GM19397 (cell line): ENCODE data around the gene INPP5E.
"Not testable (repeated sequence)": the region's sequence is repeated elsewhere in the genome, so short reads cannot be mapped to it uniquely, and the experiment has no call there.

Experiments
- ATAC-seq: cut with Tn5 transposase; IDR thresholded peaks from one replicate; pipeline ENCODE4 v1.9.1; 2021; ENCODE audit warnings: mild to moderate bottlenecking, moderate library complexity; ENCODE audit not compliant: unreplicated experiment

The INPP5E gene

DNA sequence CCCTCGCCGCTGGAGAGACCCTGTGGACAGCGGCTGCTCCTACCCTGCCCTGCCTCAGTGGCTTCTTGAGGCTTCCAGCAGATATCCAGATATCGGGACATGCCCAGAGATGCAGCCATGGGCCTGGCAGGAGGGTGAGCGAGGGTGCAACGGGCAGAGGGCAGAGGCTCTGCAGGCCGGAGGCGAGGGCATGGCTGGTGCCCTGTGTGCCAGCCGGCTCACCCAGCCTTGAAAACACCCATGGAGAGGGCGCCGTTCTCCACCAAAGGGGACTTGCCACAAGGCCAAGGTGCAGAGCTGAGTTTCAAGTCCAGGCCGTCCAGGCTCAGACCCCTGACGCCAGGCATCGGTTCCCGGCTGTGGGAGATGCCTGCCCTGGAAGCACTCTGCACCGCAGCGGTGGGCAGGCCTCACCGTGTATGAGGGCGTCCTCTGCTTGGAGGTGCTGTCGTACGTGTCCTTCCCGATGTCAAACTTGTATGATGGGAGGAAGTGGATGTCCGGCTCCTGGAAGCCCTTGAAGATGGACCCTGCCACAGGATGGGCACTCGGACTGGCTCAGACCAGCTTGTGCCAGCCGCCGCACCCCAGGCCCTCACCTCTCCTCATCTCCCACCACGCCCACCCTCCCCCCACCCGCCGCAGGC is 8.9 kb downstream of the INPP5E start:
- no peak for ATAC-seq

DNA sequence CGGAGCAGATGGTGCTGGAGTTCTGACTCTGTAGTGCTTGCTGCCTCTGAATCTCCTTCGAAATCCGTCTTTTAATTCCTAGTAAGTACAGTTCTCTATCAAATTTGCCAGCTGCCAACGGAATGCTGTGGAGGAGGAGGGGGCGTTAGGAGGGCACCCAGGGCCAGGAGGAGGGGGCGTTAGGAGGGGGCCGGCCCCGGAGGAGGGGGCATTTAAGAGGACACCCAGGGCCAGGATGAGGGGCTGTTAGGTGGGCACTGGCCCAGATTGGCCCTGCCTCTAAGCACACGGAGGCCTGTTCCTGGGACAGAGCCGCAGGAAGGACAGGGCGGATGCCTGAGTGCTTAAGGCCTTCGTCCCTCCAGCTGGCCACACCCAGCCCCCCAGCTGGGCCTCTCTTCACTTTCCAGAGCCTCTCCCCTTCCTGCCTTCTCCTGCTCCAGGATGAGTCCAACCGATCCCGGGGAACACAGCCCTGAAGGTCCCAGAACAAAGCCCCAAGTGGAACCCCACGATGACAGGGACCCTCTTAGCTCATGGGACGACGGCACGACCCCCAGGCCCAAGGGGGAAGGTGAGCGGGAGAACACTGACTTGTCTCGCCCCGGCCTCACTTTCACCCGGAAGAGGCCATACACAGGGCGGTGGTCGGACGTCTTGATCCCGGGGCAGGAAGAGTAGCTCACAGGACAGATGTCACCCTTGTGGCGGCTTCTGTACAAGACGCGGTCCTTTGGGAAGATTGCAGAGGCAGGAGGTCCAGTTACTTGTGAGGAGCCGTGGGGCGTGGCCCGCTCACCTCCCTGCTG is 9.8 kb downstream of the INPP5E start:
- no peak for ATAC-seq

DNA sequence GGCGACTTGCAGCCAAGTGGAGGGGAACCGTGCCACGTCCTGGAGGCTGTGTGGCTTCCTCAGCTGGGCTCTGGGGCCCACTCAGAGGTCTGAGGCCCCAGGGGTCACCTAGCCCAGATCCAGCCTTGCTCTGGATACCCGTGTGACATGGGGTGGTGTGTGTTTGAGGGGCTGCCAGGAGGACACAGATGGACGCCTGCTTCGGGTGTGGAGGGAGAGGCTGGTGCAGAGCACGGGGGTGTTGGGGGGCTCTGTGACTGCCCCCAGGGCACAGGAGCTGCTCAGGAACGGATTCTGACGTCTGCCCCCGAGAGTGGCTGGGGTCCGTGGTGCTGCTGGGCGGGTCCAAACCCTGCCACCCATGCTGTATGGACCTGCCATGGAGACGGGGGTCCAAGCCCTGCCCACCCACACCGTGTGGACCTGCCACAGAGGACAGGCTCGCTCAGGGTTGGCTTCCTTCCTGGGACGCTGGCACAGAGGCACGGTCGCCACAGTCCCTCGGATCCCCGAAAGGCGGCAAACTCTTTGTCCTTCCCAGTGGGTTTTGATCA is 10.5 kb downstream of the INPP5E start:
- no peak for ATAC-seq

DNA sequence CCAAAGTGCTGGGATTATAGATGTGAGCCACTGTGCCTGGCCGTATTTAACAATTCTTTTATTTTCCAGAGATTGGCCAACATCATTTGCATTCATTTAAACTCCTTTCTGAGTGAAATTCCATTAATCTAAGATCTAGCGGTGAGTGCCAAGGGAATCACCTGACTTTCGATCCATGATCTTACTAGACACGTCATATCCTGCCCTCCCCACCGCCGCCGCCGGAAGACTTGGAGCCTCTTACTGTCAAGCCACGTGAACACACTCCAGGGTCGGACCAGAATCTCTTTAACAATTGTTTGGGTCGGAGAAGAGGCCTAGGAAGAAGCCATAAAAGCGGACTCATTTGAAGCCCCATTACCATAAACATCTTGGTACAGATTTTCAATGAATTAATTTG is 12.9 kb downstream of the INPP5E start:
- ATAC-seq: no peak

DNA sequence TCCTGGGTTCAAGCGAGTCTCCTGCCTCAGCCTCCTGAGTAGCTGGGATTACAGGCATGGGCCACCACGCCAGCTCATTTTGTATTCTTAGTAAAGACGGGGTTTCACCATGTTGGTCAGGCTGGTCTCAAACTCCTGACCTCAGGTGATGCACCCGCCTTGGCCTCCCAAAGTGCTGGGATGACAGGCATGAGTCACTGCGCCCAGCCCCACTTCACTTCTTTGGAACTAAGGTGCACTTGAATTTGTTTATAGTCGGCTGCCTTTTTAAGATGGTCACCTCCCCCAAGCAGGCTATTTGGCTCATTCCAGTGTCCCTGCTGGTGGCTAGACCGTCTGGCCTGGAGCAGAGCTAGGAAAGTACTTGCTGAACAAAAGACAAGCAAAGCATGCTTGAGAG is 14.3 kb downstream of the INPP5E start:
- ATAC-seq: not testable (repeated sequence)

DNA sequence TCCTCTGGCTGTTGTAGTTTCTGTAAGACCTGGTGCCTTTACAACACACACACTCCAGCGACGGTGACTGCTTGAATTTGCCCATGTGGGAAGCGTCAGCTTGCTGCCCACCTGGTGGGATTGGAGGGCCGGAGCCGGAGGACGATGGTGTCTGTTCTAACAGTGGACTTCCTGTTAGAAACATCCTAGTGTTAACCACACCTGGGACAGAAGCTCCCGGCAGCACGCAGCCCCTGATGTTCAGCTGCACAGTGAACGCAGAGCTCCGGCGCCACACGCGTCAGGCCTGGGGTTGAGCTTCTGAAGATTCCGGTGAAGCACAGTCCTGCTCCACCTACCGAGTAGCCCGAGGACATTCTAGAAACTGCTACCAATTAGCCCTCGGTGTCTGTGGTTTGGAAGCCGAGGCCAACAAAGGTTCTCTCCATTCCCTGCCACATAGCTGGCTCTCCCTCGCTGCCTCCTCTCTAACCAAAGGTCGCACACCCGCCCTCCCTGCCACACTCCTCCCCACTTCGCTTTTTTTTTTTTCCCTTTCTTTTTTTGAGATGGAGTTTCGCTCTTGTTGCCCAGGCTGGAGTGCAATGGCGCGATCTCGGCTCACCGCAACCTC is 14.8 kb downstream of the INPP5E start:
- no peak for ATAC-seq

DNA sequence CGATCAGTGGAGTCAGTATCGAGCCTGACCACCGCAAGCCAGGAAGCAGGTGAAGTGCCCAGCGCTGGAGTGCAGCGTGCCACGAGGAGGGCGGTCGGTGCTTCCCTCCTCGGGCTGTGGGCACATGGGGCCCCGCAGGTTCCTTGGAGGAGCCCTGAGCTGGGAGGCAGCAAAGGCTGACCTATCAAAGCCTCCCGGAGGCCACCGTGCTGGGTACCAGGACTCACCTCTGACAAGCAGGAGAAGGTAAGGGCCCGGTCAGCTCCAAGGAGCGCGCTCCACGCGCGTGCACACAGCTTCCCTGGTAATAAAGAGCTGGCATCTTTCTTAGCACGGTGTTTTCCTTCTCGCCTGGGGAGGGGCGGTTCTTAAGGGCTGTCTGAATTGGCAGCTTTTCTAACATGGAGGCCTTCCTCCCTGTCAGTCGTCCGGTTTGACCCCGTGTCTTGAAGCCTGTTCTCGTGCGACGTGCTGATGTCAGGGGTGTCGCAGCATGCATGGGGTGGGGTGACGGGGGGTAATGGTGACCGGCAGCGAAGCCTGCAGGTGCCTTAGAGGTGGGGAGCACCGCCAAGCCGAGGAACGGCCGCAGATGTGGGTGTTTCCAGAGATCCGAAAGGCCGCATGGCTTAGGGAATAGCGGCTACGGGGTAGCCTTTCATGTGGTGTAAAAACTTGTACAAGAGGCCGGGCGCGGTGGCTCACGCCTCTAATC is 16.1 kb downstream of the INPP5E start:
- ATAC-seq: no peak

DNA sequence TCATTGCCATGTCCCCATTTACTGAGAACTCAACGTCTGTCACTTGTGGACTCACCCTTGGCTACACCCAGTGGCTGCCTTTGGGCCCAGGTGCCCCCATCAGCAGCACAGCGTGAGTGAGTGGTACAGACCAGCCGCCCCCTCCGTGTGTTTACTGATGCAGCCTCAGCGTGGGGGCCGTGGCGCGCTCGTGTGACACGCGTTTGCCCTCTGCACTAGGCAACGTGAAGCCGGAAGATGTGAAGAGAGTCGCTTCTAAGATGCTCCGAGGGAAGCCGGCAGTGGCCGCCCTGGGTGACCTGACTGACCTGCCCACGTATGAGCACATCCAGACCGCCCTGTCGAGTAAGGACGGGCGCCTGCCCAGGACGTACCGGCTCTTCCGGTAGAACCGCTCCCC is 16.8 kb downstream of the INPP5E start:
- no peak for ATAC-seq

DNA sequence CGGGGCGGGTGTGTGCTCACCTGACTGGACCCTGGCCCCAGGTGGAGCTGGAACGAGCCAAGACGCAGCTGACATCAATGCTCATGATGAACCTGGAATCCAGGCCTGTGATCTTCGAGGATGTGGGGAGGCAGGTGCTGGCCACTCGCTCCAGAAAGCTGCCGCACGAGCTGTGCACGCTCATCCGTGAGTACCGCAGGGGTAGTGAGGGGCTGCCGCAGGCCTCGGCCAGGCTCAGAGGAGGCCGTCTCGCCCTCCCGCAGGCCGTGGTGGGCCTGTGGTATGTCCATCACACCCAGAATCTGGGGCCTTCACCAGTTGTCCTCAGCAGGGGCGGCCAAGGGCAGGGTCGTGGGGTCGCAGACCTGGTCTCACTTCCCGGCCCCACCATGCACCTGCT is 17.9 kb downstream of the INPP5E start:
- no peak for ATAC-seq

DNA sequence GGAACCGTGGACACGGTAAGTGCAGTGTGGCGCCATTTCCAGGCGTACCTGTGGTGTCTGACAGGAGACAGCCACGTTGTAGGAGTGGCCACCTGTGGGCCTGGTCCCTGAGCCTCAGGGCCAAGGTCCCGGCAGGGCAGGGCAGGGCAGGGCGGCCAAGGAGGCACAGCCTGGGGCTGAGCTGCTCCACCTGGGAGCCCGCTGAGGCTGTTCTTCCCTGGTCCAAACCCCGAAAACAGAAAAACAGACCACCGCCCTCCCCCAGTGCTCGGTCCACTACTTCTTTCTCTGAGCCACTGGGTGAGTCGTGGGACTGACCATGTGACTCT is 20.6 kb downstream of the INPP5E start:
- ATAC-seq: no peak

DNA sequence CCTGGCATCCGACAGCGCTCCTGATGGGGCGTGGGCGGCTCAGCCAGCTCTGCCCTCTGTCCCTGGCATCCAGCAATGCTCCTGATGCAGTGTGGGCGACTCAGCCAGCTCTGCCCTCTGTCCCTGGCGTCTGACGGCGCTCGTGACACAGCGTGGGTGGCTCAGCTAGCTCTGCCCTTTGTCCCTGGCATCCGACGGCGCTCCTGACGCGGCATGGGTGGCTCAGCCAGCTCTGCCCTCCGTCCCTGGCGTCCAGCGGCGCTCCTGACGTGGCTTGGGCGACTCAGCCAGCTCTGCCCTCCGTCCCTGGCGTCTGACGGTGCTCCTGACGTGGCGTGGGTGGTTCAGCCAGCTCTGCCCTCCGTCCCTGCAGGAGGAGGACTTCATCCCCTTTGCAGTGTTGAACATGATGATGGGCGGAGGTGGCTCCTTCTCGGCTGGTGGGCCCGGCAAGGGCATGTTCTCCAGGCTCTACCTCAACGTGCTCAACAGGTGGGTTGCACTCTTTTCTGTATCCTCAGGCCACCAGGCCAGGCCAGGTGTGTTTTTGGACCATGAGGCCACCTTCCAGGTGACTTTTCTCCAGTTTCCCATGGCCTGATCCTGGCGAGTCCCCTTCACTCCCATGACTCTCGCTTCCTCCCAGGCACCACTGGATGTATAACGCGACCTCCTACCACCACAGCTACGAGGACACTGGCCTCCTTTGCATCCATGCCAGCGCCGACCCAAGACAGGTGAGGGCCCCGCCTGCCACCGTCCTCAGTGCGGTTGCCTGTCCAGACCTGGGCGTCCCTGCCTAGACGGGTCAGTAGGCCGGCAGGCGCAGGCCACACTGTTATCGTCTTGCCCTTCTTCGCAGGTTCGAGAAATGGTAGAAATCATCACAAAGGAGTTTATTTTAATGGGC is 21.2 kb downstream of the INPP5E start:
- no peak for ATAC-seq

DNA sequence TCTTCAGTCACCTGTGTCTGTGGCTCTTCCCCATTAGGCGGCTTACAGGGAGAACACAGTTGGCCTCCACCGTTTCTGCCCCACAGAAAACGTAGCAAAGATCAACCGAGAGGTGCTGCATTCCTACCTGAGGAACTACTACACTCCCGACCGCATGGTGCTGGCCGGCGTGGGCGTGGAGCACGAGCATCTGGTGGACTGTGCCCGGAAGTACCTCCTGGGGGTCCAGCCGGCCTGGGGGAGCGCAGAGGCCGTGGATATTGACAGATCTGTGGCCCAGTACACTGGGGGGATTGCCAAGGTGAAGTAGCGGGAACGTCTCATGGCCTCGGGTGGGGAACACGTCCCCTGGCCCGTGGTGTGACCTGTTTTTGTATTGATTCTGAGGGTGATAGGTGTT is 22.7 kb downstream of the INPP5E start:
- ATAC-seq: no peak

DNA sequence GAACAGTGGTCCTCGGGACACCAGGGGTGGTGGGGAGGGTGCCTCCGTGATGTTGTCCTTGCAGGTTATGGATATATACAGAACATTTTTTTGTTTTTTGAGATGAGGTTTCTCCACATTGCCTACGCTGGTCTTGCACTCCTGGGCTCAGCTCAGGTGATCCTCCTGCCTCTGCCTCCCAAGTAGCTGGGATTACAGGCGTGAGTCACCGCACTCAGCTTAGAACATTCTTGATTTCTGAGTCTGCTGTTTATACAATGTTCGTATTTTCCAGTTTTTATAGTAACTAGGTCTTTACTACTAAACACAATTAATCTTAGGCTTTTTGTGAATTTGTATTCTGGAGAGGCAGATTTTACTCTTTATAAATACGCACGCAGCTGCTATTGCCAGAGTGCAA is 23.2 kb downstream of the INPP5E start:
- ATAC-seq: no peak

DNA sequence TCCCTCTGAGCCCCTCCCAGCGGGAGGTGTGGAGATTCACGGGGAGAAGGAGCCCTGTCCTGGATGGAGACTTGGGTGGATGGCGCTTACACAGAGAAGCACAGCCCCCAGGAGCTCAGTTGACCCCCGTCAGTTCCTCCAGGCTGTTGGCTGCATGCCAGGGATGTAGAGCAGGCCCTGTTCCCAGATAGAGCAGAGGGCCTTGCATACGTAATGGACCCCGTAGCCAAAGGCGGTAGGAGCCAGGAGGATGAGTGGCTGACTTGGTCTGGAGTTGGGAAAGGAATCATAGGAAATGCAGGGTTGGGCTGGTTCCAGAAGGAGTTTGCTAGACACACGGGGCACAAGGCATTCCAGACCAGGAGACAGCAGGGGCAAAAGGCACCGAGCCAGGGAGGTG is 26.7 kb downstream of the INPP5E start:
- no peak for ATAC-seq

DNA sequence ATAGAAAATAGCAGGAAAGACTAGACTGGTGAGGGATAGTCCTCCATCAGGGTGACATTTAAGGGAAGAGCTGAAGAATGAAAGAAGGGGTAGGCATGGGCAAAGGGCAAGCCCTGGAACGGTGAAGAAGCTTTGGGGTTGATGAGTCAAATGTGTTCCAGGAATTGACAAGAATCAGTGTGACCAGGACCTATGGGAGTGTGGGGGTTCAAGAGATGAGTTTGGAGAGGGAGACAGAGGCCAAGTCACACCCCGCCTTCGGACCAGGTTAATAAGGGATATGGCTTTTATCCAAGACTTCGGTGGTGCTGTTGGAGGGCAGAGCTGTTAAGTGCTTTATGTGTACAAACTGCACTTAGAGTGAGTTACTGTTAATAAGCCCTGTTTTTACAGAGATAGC is 28.3 kb downstream of the INPP5E start:
- no peak for ATAC-seq

DNA sequence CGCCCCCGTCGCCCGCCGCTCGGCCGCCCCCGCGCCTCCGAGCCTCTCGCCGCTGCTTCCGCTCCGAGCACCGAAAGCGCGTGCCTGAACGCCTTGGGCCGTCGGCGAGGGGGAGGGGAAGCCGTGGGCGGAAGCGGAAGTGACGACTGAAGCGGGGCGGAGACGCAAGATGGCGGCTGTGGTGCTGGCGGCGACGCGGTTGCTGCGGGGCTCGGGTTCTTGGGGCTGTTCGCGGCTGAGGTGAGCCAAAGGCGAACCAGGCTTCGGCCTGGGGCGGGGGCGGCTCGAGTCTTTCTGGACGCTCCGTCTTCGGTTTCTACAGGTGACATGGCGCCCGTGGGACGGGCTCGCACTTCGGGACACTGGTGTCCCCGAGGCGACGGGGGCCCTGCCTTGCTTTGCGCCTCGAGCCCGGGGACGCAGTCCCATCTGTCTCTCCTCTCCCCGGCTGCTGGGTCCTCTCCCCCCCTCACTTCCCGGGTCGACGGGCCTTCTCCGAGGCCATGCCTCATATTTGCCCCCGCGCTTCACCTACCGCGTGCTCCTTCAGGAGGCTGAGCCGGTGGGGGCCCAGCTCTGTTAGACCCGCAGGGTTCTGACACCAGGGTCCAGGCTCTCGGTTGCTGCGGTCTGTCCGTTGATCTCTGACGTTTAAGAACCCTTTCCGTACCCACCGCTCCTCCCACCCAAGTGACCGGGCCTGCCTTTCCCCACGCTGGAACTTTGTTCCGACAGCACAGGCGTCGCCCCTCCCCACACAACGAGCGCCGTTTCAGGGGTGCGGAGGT is 29.0 kb downstream of the INPP5E start, which contains the start of the genes ENTR1 and PMPCA:
Gene ENTR1 (minus strand): TSS at position 115 of the 788 bp plus-strand sequence. CDS start 217 bp downstream, outside the sequence.
Gene PMPCA (plus strand): TSS at position 159 of the 788 bp plus-strand sequence. CDS start 11 bp downstream, at position 170.
- peak; percentile 78 for ATAC-seq

DNA sequence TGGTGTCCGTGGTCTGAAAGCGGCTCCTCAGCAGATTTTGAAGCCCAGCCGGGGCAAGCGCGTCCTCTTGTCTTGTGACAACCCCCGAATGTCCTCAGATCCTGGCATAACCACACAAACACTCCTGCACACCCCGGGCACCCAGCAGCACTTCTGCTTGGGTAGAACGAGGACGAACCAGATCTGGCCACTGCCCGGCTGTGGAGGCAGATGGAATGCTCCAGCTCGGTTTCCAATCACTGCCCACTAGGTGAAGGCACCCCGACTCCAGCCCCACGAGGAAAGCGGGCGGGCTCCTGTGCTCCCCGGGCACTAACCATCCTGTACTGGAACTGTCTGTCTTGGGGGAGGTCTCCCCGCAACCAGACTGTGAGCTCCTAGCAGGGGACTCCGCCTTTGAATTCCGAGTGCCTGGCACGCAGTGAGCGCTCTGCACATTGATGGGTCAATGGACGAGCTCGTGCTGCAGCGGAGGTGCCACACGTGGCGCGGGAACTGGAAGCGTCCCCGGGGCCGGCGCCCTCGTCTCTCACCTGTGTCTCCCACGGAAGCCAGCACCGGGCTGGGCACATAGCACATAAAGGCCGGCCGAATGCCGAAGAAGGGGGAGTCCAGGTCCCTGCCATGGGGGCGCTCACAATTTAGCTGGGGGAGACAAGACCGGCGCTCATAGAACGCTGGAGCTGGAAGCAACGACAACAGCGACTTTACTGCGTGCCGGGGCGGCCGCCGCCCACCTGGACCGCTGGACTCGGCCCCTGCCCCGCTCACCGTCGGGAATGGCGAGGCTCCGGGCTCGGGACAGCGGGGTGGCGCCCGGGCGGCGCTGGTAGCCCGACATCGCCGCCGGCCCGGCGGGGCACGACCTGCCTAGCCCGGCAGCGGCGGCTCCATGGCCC is 29.8 kb downstream of the INPP5E start:
- ATAC-seq: peak; percentile 18

DNA sequence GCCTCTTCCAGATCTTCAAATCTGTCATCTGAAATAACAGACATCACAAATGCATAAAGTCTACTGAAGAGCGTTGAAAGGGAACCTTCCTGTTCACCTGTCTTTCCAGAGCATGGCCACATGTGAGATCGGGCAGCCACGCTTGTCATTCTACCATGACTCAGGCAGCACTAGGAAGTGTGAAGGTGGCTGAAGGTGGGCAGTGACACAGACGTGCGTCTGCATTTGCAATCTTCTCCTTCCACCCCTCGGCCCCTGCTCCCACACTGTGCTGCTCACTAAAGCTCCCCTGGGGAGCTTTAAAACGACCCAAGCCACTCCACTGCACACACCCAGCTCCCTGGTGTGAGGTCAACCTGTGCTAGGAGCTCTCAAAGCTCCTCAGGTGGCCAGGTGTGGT is 31.7 kb downstream of the INPP5E start:
- ATAC-seq: no peak
